H9 (cell line): ENCODE results near the gene PROC. TPM values are rescaled to one million over a fixed set of nuclear protein-coding genes. Genes with fewer than 3 reads are reported as not detected.

Experiments
- DNase-seq: peaks from one replicate; pipeline ENCODE4 v3.0.0-alpha.2; 2017
- H2AFZ ChIP-seq: one replicate; pipeline ENCODE4 v1.6.1; 2013; ENCODE audit warnings: mild to moderate bottlenecking, low read length, control low read depth, moderate library complexity
- H2AK5ac ChIP-seq: 2 replicates; pipeline ENCODE4 v1.6.1; 2013; ENCODE audit warnings: low read length, control low read depth, mixed read lengths; ENCODE audit not compliant: insufficient read length
- H2BK120ac ChIP-seq: one replicate; pipeline ENCODE4 v1.6.1; 2013; ENCODE audit warnings: low read depth, mild to moderate bottlenecking, low read length, control low read depth, inconsistent platforms; ENCODE audit not compliant: poor library complexity, severe bottlenecking
- H2BK12ac ChIP-seq: 2 replicates; pipeline ENCODE4 v1.6.1; 2013; ENCODE audit warnings: low read length, control low read depth, mixed read lengths, low read depth; ENCODE audit not compliant: insufficient read length
- H2BK15ac ChIP-seq: 2 replicates; pipeline ENCODE4 v1.6.1; 2013; ENCODE audit warnings: low read depth, low read length, control low read depth
- H2BK20ac ChIP-seq: one replicate; pipeline ENCODE4 v1.6.1; 2013; ENCODE audit warnings: low read depth, mild to moderate bottlenecking, low read length, control low read depth, inconsistent platforms; ENCODE audit not compliant: poor library complexity, severe bottlenecking
- H2BK5ac ChIP-seq: 2 replicates; pipeline ENCODE4 v1.6.1; 2013; ENCODE audit warnings: low read length, control low read depth, mixed read lengths; ENCODE audit not compliant: insufficient read length
- H3K14ac ChIP-seq: 2 replicates; pipeline ENCODE4 v1.6.1; 2013; ENCODE audit warnings: low read length, control low read depth; ENCODE audit not compliant: insufficient read depth
- H3K18ac ChIP-seq: 2 replicates; pipeline ENCODE4 v1.6.1; 2013; ENCODE audit warnings: low read depth, mild to moderate bottlenecking, mixed read lengths, low read length, control low read depth; ENCODE audit not compliant: insufficient read length
- H3K23ac ChIP-seq: 2 replicates; pipeline ENCODE4 v1.6.1; 2013; ENCODE audit warnings: low read length, control low read depth, mixed read lengths, low read depth; ENCODE audit not compliant: insufficient read length
- H3K23me2 ChIP-seq: 2 replicates; pipeline ENCODE4 v1.6.1; 2013; ENCODE audit warnings: low read depth, mild to moderate bottlenecking, mixed read lengths, low read length, control low read depth; ENCODE audit not compliant: insufficient read length, poor library complexity, severe bottlenecking
- H3K27ac ChIP-seq: 2 replicates; pipeline ENCODE4 v1.5.1; 2013; ENCODE audit warnings: low read length, control low read depth, mixed read lengths, low read depth; ENCODE audit not compliant: insufficient read length
- H3K27me3 ChIP-seq: 2 replicates; pipeline ENCODE4 v1.6.1; 2013; ENCODE audit warnings: low read length, control low read depth, inconsistent platforms; ENCODE audit not compliant: insufficient read depth
- H3K4ac ChIP-seq: 2 replicates; pipeline ENCODE4 v1.6.1; 2013; ENCODE audit warnings: low read depth, mild to moderate bottlenecking, control low read depth, inconsistent platforms, low read length, moderate library complexity
- H3K4me1 ChIP-seq: 2 replicates; pipeline ENCODE4 v1.6.1; 2013; ENCODE audit warnings: low read length, control low read depth, inconsistent platforms; ENCODE audit not compliant: insufficient read depth
- H3K4me2 ChIP-seq: 2 replicates; pipeline ENCODE4 v1.6.1; 2013; ENCODE audit warnings: low read length, control low read depth, mixed read lengths; ENCODE audit not compliant: insufficient read length, insufficient read depth
- H3K56ac ChIP-seq: 2 replicates; pipeline ENCODE4 v1.6.1; 2013; ENCODE audit warnings: low read depth, mild to moderate bottlenecking, mixed read lengths, low read length, control low read depth; ENCODE audit not compliant: insufficient read length
- H3K79me1 ChIP-seq: 2 replicates; pipeline ENCODE4 v1.6.1; 2013; ENCODE audit warnings: low read depth, mild to moderate bottlenecking, moderate library complexity, low read length, control low read depth, inconsistent platforms; ENCODE audit not compliant: insufficient read depth, poor library complexity, severe bottlenecking
- H3K79me2 ChIP-seq: 2 replicates; pipeline ENCODE4 v1.6.1; 2013; ENCODE audit warnings: low read length, control low read depth, inconsistent platforms; ENCODE audit not compliant: insufficient read depth
- H3K9ac ChIP-seq: 2 replicates; pipeline ENCODE4 v1.6.1; 2013; ENCODE audit warnings: low read length, control low read depth, mixed read lengths; ENCODE audit not compliant: insufficient read length; ENCODE audit errors: extremely low read depth
- H3K9me3 ChIP-seq: one replicate; pipeline ENCODE4 v1.6.1; 2013; ENCODE audit warnings: low read depth, low read length, inconsistent platforms; ENCODE audit not compliant: control insufficient read depth
- H3T11ph ChIP-seq: one replicate; pipeline ENCODE4 v1.6.1; 2013; ENCODE audit warnings: mild to moderate bottlenecking, low read length, control low read depth, inconsistent platforms
- H4K20me1 ChIP-seq: one replicate; pipeline ENCODE4 v1.6.1; 2013; ENCODE audit not compliant: control insufficient read depth, insufficient read length, insufficient read depth
- H4K5ac ChIP-seq: 2 replicates; pipeline ENCODE4 v1.6.1; 2013; ENCODE audit warnings: low read depth, mild to moderate bottlenecking, mixed read lengths, low read length, control low read depth; ENCODE audit not compliant: insufficient read length
- H4K8ac ChIP-seq: replicated peaks from 2 replicates; pipeline ENCODE4 v1.6.1; 2013; ENCODE audit warnings: low read length, control low read depth, mixed read lengths, low read depth; ENCODE audit not compliant: insufficient read length
- H4K91ac ChIP-seq: 2 replicates; pipeline ENCODE4 v1.6.1; 2013; ENCODE audit warnings: low read depth, mild to moderate bottlenecking, moderate library complexity, mixed read lengths, low read length, control low read depth; ENCODE audit not compliant: insufficient read length
- H3K27ac Mint-ChIP-seq, 3 experiments: 2 replicates in 2 of 3; 3 replicates in 1 of 3; pipeline ENCODE4 v1.8.0; 2020 to 2021; ENCODE audit warnings: mixed read lengths in 3 of 3, mild to moderate bottlenecking in 1 of 3, moderate library complexity in 1 of 3
- H3K27me3 Mint-ChIP-seq: 2 replicates; pipeline ENCODE4 v1.8.0; 2021; ENCODE audit warnings: low read depth, mild to moderate bottlenecking, moderate library complexity, mixed read lengths
- H3K36me3 Mint-ChIP-seq, 3 experiments: 2 replicates in 2 of 3; 3 replicates in 1 of 3; pipeline ENCODE4 v1.8.0; 2020 to 2021; ENCODE audit warnings: low read depth in 3 of 3, mixed read lengths in 3 of 3; ENCODE audit not compliant: insufficient read depth in 1 of 3
- H3K4me1 Mint-ChIP-seq, 2 experiments: 2 replicates each; pipeline ENCODE4 v1.8.0; 2020; ENCODE audit warnings: mixed read lengths in 2 of 2
- H3K4me3 Mint-ChIP-seq, 2 experiments: 2 replicates in 1 of 2; 3 replicates in 1 of 2; pipeline ENCODE4 v1.8.0; 2020 to 2021; ENCODE audit warnings: mild to moderate bottlenecking in 2 of 2, mixed read lengths in 2 of 2, moderate library complexity in 1 of 2
- H3K9me3 Mint-ChIP-seq, 2 experiments: 2 replicates in 1 of 2; 3 replicates in 1 of 2; pipeline ENCODE4 v1.8.0; 2020; ENCODE audit warnings: mild to moderate bottlenecking in 2 of 2, mixed read lengths in 2 of 2, moderate library complexity in 1 of 2
- CTCF ChIP-seq: fragments of 200-600 bp; sonication (generic); conservative IDR thresholded peaks from 3 replicates; pipeline ENCODE4 v1.8.0; 2021; ENCODE audit warnings: antibody characterized with exemption, mild to moderate bottlenecking
- WGBS: extraction: QIAGEN DNeasy Blood & Tissue Kit; methylation state at CpG from one replicate; pipeline ENCODE4 v1.1.7; 2013; ENCODE audit warnings: missing lambda C conversion rate, low lambda C conversion rate, mixed read lengths; ENCODE audit not compliant: insufficient read length; ENCODE audit errors: extremely low coverage; 5-methylcytosine and 5-hydroxymethylcytosine counted together
- total RNA-seq: library from RNA; stranded (reverse); gene quantifications from 2 replicates; pipeline ENCODE4 v1.2.1, GENCODE V29; 2021

PROC gene
- total RNA-seq, 1 experiment from 2014 or later = 0.61 TPM

GRCh38 chr2:127423478-127423843, 5.2 kb downstream of the PROC start:
- H4K5ac ChIP-seq = no peak overlapping the region
- H3K9me3 ChIP-seq = no peaks in the 10 kb centered on the region
- no peak overlapping the region for H3K9ac ChIP-seq
- H4K20me1 ChIP-seq = no peaks in the 10 kb centered on the region
- H3K4me3 Mint-ChIP-seq = peak overlapping the region; percentile 63 to 84
- peaks cover 12 to 17% of the 10 kb centered on the region in 2 experiments for H3K4me1 Mint-ChIP-seq
- no peak overlapping the region for H3K4ac ChIP-seq
- no peak overlapping the region for H3K27ac Mint-ChIP-seq
- H3K36me3 Mint-ChIP-seq = no peaks in the 10 kb centered on the region
- peak overlapping the region; percentile 78 for H3K4me2 ChIP-seq
- no peak overlapping the region for H3K56ac ChIP-seq
- H3K18ac ChIP-seq = no peak overlapping the region
- no peak for TF ChIP-seq CTCF
- H4K91ac ChIP-seq = no peak overlapping the region
- H3K79me2 ChIP-seq = no peaks in the 10 kb centered on the region
- no peak overlapping the region for H2BK12ac ChIP-seq
- H4K8ac ChIP-seq = no peak overlapping the region
- no peaks in the 10 kb centered on the region for H3K4me1 ChIP-seq
- no peak overlapping the region for H3K27ac ChIP-seq
- no peak overlapping the region for H2BK5ac ChIP-seq
- peaks cover 10% of the 10 kb centered on the region for H3K23me2 ChIP-seq
- H3T11ph ChIP-seq = no peak overlapping the region
- H3K27me3 Mint-ChIP-seq = peaks cover 58% of the 10 kb centered on the region
- no CpG with 5 or more reads among the region's 29 CpGs for WGBS
- H3K23ac ChIP-seq = no peak overlapping the region
- H2AFZ ChIP-seq = no peak overlapping the region
- peaks cover 3% of the 10 kb centered on the region; the same call in 1 of the 2 replicates for H3K27me3 ChIP-seq
- peaks cover 0 to 2% of the 10 kb centered on the region in 2 experiments; a peak in 1 of 5 replicates for H3K9me3 Mint-ChIP-seq
- DNase-seq = no peak
- H3K79me1 ChIP-seq = no peaks in the 10 kb centered on the region
- H2BK20ac ChIP-seq = no peak overlapping the region
- no peak overlapping the region for H2AK5ac ChIP-seq
- H3K14ac ChIP-seq = no peak overlapping the region; the same call in 1 of the 2 replicates
- H2BK15ac ChIP-seq = no peak overlapping the region
- no peak overlapping the region for H2BK120ac ChIP-seq
